Rectal smooth muscle tissue (tissue), 1 donor: Measurements from ENCODE around the gene C22orf15.

Source experiments
- H3K27ac ChIP-seq: one replicate; pipeline ENCODE4 v1.7.0; 2013; ENCODE audit warnings: low read depth, low read length, inconsistent platforms
- H3K27me3 ChIP-seq: one replicate; pipeline ENCODE4 v1.7.0; 2013; ENCODE audit warnings: low read length; ENCODE audit not compliant: control insufficient read depth, insufficient read depth
- H3K36me3 ChIP-seq: one replicate; pipeline ENCODE4 v1.7.0; 2013; ENCODE audit warnings: low read length; ENCODE audit not compliant: control insufficient read depth, insufficient read depth
- H3K4me1 ChIP-seq: one replicate; pipeline ENCODE4 v1.7.0; 2013; ENCODE audit warnings: low read length; ENCODE audit not compliant: control insufficient read depth, insufficient read depth
- H3K4me3 ChIP-seq: one replicate; pipeline ENCODE4 v1.7.0; 2013; ENCODE audit warnings: low read length
- H3K9ac ChIP-seq: one replicate; pipeline ENCODE4 v1.7.0; 2013; ENCODE audit warnings: low read length

Gene C22orf15

GRCh38 chr22:23737696-23738095, 25.1 kb upstream of the C22orf15 start:
- no peak overlapping the region for H3K4me3 ChIP-seq
- H3K36me3 ChIP-seq = peaks cover 6% of the 10 kb centered on the region
- no peak overlapping the region for H3K27ac ChIP-seq
- H3K4me1 ChIP-seq = no peaks in the 10 kb centered on the region
- no peak overlapping the region for H3K9ac ChIP-seq
- no peaks in the 10 kb centered on the region for H3K27me3 ChIP-seq

- no peak overlapping the region for H3K9ac ChIP-seq
- H3K36me3 ChIP-seq = peaks cover 26% of the 10 kb centered on the region
- no peak overlapping the region for H3K4me3 ChIP-seq
- no peak overlapping the region for H3K27ac ChIP-seq
- H3K4me1 ChIP-seq = no peaks in the 10 kb centered on the region
- H3K27me3 ChIP-seq = no peaks in the 10 kb centered on the region
Observed at GRCh38 chr22:23742505-23743264, 20.1 kb upstream of the C22orf15 start.

- H3K27ac ChIP-seq = no peak overlapping the region
- peaks cover 26% of the 10 kb centered on the region for H3K36me3 ChIP-seq
- no peak overlapping the region for H3K4me3 ChIP-seq
- H3K27me3 ChIP-seq = no peaks in the 10 kb centered on the region
- no peak overlapping the region for H3K9ac ChIP-seq
- no peaks in the 10 kb centered on the region for H3K4me1 ChIP-seq
Observed at GRCh38 chr22:23743303-23743705, 19.5 kb upstream of the C22orf15 start.

- Histone ChIP-seq H3K27me3 (no peaks in the 10 kb centered on the region), H3K4me1 (no peaks in the 10 kb centered on the region), H3K36me3 (peaks cover 26% of the 10 kb centered on the region), H3K9ac (no peak overlapping the region), H3K4me3 (no peak overlapping the region), H3K27ac (no peak overlapping the region)
Observed at GRCh38 chr22:23744001-23744400, 18.8 kb upstream of the C22orf15 start.

- Histone ChIP-seq H3K4me1 (no peaks in the 10 kb centered on the region), H3K27ac (no peak overlapping the region), H3K27me3 (no peaks in the 10 kb centered on the region), H3K9ac (no peak overlapping the region), H3K36me3 (peaks cover 26% of the 10 kb centered on the region), H3K4me3 (no peak overlapping the region)
Observed at GRCh38 chr22:23744485-23744884, 18.3 kb upstream of the C22orf15 start.

GRCh38 chr22:23745791-23746190, 17.0 kb upstream of the C22orf15 start:
- H3K36me3 ChIP-seq = peaks cover 26% of the 10 kb centered on the region
- H3K27ac ChIP-seq = no peak overlapping the region
- H3K4me3 ChIP-seq = no peak overlapping the region
- no peak overlapping the region for H3K9ac ChIP-seq
- no peaks in the 10 kb centered on the region for H3K27me3 ChIP-seq
- H3K4me1 ChIP-seq = no peaks in the 10 kb centered on the region

GRCh38 chr22:23749841-23750301, 12.9 kb upstream of the C22orf15 start:
- Histone ChIP-seq H3K4me1 (no peaks in the 10 kb centered on the region), H3K27me3 (no peaks in the 10 kb centered on the region), H3K27ac (no peak overlapping the region), H3K36me3 (peaks cover 2% of the 10 kb centered on the region), H3K4me3 (peak overlapping the region; percentile 82), H3K9ac (no peak overlapping the region)

GRCh38 chr22:23750367-23750713, 12.4 kb upstream of the C22orf15 start:
- Histone ChIP-seq H3K4me3 (peak overlapping the region; percentile 82), H3K9ac (no peak overlapping the region), H3K4me1 (no peaks in the 10 kb centered on the region), H3K27me3 (no peaks in the 10 kb centered on the region), H3K27ac (peak overlapping the region; percentile 78), H3K36me3 (no peaks in the 10 kb centered on the region)

- Histone ChIP-seq H3K4me3 (peak within 1 kb of the TSS; percentile 82), H3K9ac (peak within 1 kb of the TSS; percentile 10), H3K27me3 (no peaks in the 10 kb centered on the region), H3K4me1 (no peaks in the 10 kb centered on the region), H3K36me3 (no peaks in the 10 kb centered on the region), H3K27ac (peak within 1 kb of the TSS; percentile 78)
Observed at GRCh38 chr22:23750714-23751440, 11.9 kb upstream of the C22orf15 start, which contains the start of gene ZNF70. Gene ZNF70 (minus strand): TSS chr22:23751112. CDS start chr22:23745140, 5,972 bp downstream.

GRCh38 chr22:23751441-23751996, 11.3 kb upstream of the C22orf15 start:
- Histone ChIP-seq H3K9ac (peak overlapping the region; percentile 10), H3K4me1 (no peaks in the 10 kb centered on the region), H3K36me3 (no peaks in the 10 kb centered on the region), H3K4me3 (peak overlapping the region; percentile 64), H3K27me3 (no peaks in the 10 kb centered on the region), H3K27ac (peak overlapping the region; percentile 78)

GRCh38 chr22:23752090-23752691, 10.6 kb upstream of the C22orf15 start:
- no peaks in the 10 kb centered on the region for H3K4me1 ChIP-seq
- H3K27ac ChIP-seq = no peak overlapping the region
- peak overlapping the region; percentile 64 for H3K4me3 ChIP-seq
- no peaks in the 10 kb centered on the region for H3K27me3 ChIP-seq
- no peak overlapping the region for H3K9ac ChIP-seq
- no peaks in the 10 kb centered on the region for H3K36me3 ChIP-seq

GRCh38 chr22:23752750-23753149, 10.0 kb upstream of the C22orf15 start:
- no peaks in the 10 kb centered on the region for H3K27me3 ChIP-seq
- no peaks in the 10 kb centered on the region for H3K36me3 ChIP-seq
- H3K27ac ChIP-seq = no peak overlapping the region
- no peak overlapping the region for H3K4me3 ChIP-seq
- H3K4me1 ChIP-seq = no peaks in the 10 kb centered on the region
- H3K9ac ChIP-seq = no peak overlapping the region
